Brain microvascular endothelial cell (primary cell): ENCODE data around the gene CNBD2.
"Not testable (repeated sequence)": the region's sequence is repeated elsewhere in the genome, so short reads cannot be mapped to it uniquely, and the experiment has no call there.

Source experiments
- DNase-seq: peaks from one replicate; pipeline ENCODE4 v3.0.0-alpha.2; 2020
- H3K27ac ChIP-seq: fragments of 250-450 bp; sonication (Bioruptor Pico); 2 replicates; pipeline ENCODE4 v1.5.1; 2020; ENCODE audit warnings: mild to moderate bottlenecking, moderate library complexity
- H3K27me3 ChIP-seq: fragments of 250-450 bp; sonication (Bioruptor Pico); replicated peaks from 2 replicates; pipeline ENCODE4 v1.5.1; 2020; ENCODE audit warnings: mild to moderate bottlenecking
- H3K36me3 ChIP-seq: fragments of 250-450 bp; sonication (Bioruptor Pico); replicated peaks from 2 replicates; pipeline ENCODE4 v1.5.1; 2020; ENCODE audit warnings: mild to moderate bottlenecking
- H3K4me3 ChIP-seq: 2 replicates; pipeline ENCODE4 v1.5.1; 2011; ENCODE audit warnings: low read depth, mild to moderate bottlenecking, control low read depth, low read length, moderate library complexity
- in situ Hi-C: cut with HindIII; loops from 2 replicates; pipeline ENCODE4 v1.10.0; 2017; ENCODE audit warnings: low sequenced_read_pairs, low pct_ligation_motif_present
- TF ChIP-seq, protein P1 (sequence below): IDR thresholded peaks from 2 replicates; pipeline ENCODE4 v1.5.1; 2011; ENCODE audit warnings: low read depth, mild to moderate bottlenecking, moderate library complexity, low read length, control low read depth, inconsistent platforms; ENCODE audit errors: missing control alignments

CNBD2 gene

DNA sequence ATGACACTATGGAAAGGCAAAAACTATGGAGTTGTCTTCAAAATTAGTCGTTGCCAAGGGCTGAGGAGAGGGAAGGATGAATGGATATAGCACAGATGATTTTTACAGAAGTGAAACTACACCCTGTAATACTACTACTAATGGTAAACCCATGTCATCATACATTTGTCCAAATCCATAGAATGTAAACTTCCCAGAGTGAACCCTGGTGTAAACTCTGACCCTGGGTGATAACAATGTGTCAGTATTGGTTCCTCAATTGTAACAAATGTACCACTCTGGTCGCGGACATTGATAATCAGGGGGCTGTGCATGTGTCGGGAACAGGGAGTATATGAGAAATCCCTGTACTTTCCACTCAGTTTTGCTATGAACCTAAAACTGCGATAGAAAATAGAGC is 72.2 kb downstream of the CNBD2 start:
- DNase-seq: no peak
- in situ Hi-C loops: no loop called here
- Histone ChIP-seq H3K27ac (no peak overlapping the region), H3K4me3 (no peak overlapping the region), H3K27me3 (no peaks in the 10 kb centered on the region), H3K36me3 (peaks cover 3% of the 10 kb centered on the region)
- TF ChIP-seq, protein P1, sequence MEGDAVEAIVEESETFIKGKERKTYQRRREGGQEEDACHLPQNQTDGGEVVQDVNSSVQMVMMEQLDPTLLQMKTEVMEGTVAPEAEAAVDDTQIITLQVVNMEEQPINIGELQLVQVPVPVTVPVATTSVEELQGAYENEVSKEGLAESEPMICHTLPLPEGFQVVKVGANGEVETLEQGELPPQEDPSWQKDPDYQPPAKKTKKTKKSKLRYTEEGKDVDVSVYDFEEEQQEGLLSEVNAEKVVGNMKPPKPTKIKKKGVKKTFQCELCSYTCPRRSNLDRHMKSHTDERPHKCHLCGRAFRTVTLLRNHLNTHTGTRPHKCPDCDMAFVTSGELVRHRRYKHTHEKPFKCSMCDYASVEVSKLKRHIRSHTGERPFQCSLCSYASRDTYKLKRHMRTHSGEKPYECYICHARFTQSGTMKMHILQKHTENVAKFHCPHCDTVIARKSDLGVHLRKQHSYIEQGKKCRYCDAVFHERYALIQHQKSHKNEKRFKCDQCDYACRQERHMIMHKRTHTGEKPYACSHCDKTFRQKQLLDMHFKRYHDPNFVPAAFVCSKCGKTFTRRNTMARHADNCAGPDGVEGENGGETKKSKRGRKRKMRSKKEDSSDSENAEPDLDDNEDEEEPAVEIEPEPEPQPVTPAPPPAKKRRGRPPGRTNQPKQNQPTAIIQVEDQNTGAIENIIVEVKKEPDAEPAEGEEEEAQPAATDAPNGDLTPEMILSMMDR: no peak

- Histone ChIP-seq H3K36me3 (peaks cover 7% of the 10 kb centered on the region), H3K27me3 (no peaks in the 10 kb centered on the region), H3K4me3 (no peak overlapping the region), H3K27ac (no peak overlapping the region)
- TF ChIP-seq, protein P1: no peak
- in situ Hi-C loops: no loop called here
- no peak for DNase-seq
Measured at GRCh38 chr20:36043441-36043840, 75.1 kb downstream of the CNBD2 start.

DNA sequence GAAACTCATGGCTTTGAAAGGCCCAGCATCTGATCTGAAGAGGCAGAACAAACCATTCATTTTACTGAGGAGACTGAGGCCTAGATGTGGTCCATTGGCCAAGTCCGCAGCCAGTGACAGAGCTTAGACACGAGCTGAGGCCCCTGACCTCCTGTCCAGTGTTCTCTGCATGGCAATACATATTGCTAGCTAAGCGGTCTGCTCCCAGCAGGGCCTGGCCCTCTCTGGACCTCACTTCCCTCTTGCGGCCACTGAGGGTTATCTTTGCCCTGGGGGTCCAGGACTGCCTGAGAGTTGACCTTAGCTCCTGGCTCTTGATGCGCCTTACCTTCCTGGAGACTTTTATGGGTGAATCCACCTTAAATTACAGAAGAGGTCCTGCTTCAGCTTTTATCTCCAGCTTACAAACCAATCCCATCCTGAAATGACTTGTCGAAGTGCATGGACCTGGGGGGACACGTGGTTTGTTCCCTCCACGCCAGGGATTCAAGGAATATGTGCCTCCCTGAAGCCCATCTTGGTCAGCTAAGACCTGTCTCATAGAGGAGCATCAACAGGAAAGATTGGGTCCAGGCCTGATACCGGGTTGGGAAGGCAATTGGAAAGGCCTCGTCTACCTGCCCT is 75.6 kb downstream of the CNBD2 start:
- Histone ChIP-seq H3K4me3 (no peak overlapping the region), H3K36me3 (peaks cover 7% of the 10 kb centered on the region), H3K27ac (no peak overlapping the region), H3K27me3 (no peaks in the 10 kb centered on the region)
- in situ Hi-C loops: no loop called here
- TF ChIP-seq, protein P1: no peak
- no peak for DNase-seq

- Histone ChIP-seq H3K27ac (no peak overlapping the region), H3K27me3 (no peaks in the 10 kb centered on the region), H3K4me3 (no peak overlapping the region), H3K36me3 (peaks cover 9% of the 10 kb centered on the region)
- TF ChIP-seq, protein P1: no peak
- in situ Hi-C loops: no loop called here
- DNase-seq: no peak
Measured at GRCh38 chr20:36045373-36045714, 77.0 kb downstream of the CNBD2 start.

DNA sequence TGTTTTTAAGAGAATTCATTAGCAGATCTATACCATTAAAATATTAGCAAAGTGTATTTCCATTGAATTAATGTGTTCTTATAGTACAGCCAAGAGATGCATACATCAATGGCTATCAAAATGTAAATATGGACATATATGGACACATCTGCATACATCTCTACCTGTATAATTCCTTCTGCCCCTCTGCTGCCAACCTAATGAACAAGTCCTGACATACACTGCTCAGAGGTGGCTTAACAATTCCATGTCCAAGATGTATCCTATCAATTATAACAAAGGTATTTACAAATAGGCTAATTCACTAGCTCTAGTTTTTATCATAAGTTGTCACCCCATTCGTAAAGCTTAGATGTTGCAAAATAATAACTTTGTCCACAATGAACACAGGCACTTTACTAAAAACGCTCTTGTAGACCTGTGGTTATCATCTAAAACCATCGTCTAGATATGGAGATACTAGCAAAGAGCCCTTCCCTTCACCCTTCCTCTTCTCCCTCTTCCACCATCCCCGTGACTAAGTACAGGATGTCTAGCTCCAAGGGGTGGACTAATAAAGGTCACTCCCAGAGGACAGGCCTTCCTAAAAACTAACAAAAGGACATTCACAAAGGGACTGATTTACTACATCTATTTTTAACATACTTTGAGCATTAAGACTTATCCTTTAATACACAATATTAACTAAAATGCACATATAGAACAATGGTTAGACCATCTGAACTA is 77.8 kb downstream of the CNBD2 start:
- H3K36me3 ChIP-seq: peaks cover 12% of the 10 kb centered on the region
- H3K27me3 ChIP-seq, DNase-seq, H3K27ac ChIP-seq, H3K4me3 ChIP-seq, in situ Hi-C loops: not testable (repeated sequence)

- H3K27ac ChIP-seq, DNase-seq, in situ Hi-C loops, H3K27me3 ChIP-seq: not testable (repeated sequence)
- peaks cover 12% of the 10 kb centered on the region for H3K36me3 ChIP-seq
- H3K4me3 ChIP-seq: peak overlapping the region; percentile 55
Measured at GRCh38 chr20:36049408-36049807, 81.0 kb downstream of the CNBD2 start.
